DMS 273 (cell line): Measurements from ENCODE around the gene PDCD5.
"Not testable (repeated sequence)": the region's sequence is repeated elsewhere in the genome, so short reads cannot be mapped to it uniquely, and the experiment has no call there.

Experiments used
- DNase-seq: peaks from one replicate; lab custom pipeline; 2025; ENCODE audit not compliant: unreplicated experiment; lab: John Stamatoyannopoulos, UW

Gene PDCD5

GRCh38 chr19:32576790-32577189, 4.2 kb upstream of the PDCD5 start:
- no peak for DNase-seq

- DNase-seq = peak; percentile 62
Measured at GRCh38 chr19:32580353-32580900, 563 bp upstream of the PDCD5 start.

DNA sequence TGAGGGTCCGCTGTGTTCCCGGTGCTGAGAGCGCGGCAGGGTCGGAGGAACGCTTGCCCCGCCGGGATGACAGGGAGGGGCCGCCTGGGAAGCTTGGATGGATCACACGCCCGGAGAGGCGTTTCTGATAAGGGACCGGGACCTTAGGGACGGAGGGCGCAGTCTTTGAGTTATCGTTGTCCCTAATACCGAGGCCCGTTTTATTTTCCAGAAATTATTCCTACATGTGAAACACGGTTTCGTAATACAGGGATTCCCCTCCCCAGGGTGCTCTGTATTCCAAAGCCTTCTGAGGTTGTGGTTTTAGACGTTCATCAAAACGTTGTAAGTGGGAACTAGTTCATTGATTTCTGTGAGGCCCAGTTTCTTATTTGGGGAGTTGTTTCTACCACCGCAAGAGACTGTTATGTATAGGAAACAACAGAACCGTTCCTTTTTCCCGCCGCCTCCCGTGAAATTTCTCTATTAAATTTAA, 752 bp downstream of the PDCD5 start:
- DNase-seq = peak; percentile 49

DNA sequence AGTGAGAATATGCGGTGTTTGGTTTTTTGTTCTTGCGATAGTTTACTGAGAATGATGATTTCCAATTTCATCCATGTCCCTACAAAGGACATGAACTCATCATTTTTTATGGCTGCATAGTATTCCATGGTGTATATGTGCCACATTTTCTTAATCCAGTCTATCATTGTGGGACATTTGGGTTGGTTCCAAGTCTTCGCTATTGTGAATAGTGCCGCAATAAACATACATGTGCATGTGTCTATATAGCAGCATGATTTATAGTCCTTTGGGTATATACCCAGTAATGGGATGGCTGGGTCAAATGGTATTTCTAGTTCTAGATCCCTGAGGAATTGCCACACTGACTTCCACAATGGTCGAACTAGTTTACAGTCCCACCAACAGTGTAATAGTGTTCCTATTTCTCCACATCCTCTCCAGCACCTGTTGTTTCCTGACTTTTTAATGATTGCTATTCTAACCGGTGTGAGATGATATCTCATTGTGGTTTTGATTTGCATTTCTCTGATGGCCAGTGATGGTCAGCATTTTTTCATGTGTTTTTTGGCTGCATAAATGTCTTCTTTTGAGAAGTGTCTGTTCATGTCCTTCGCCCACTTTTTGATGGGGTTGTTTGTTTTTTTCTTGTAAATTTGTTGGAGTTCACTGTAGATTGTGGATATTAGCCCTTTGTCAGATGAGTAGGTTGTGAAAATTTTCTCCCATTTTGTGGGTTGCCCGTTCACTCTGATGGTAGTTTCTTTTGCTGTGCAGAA, 6.9 kb downstream of the PDCD5 start:
- not testable (repeated sequence) for DNase-seq

- DNase-seq = no peak
Measured at GRCh38 chr19:32594021-32594420, 13.0 kb downstream of the PDCD5 start.

DNA sequence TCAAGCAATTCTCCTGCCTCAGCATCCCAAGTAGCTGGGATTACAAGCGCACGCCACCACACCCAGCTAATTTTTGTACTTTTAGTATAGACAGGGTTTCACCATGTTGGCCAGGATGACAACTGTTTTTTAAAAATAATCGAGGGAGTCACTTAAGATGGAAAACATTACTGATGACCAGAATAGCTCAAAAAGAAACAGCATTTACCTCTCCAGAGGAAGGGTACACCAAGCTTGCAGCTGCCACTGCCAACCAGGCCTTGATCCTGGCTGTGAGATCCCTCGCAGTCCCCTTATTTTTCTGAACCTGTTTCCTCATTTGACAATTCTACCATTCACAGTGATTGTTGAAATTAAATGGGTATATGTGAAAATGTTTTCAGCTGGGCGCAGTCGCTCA, 14.5 kb downstream of the PDCD5 start:
- DNase-seq = no peak

DNA sequence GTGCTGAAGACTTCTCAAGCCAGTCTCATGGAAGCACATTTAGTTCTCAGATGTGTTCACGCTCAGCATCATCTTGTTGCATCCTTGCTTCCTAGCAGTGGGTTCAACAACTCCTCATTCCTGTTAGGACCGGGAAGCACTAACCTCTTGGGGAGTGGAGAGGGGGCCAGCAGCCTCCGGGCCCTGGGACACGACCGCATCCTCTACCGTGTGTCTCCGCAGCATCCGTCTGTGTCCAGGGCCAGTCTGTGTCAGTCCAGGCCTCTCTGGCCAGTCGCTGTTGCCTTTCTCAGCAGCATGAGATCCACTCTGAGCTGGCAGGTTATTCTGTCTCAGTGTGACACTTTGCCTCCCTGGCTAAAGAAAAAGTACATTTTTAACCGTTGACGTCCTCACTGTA, 17.0 kb downstream of the PDCD5 start:
- no peak for DNase-seq

- DNase-seq = no peak
Measured at GRCh38 chr19:32599258-32599657, 18.3 kb downstream of the PDCD5 start.

GRCh38 chr19:32599736-32600157, 18.8 kb downstream of the PDCD5 start:
- peak; percentile 75 for DNase-seq

DNA sequence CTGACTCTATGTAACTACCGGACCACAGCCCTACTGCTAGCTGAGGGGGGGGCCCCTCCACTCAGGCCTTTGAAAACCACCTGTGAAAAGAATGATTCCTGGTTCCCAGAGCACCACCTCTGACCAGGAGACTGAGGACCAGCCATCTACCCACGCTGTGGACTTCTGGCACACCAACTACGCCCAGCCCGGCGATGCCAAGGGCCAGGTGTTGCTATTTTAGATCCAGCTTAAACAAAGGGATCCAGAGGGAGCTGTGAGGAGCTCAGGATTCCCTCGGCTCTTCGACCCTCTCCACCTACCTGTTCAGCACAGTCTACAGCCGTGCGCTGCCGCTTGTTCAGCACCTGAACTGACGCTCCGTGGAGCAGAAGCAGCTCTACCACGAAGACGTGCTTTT, 23.0 kb downstream of the PDCD5 start:
- DNase-seq = no peak

DNA sequence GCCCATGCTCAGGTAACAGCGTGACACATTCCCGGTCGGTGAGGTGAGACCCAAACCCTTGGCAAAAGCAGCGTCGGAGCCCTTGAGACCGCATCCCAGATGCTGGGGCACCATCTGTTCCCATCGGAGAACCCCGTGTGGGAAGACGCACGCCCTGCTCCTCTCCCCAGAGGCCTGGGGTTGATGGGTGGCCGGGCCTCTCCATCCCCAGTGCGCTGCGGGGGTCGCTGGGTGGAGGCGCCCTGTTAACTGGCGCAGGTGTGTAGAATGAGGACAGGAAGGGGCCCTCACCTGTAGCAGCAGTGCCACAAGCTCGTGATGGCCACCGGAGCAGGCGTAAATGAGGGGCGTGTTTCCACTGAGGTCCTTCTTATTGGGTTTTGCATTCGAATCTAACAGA, 24.6 kb downstream of the PDCD5 start:
- DNase-seq = no peak

DNA sequence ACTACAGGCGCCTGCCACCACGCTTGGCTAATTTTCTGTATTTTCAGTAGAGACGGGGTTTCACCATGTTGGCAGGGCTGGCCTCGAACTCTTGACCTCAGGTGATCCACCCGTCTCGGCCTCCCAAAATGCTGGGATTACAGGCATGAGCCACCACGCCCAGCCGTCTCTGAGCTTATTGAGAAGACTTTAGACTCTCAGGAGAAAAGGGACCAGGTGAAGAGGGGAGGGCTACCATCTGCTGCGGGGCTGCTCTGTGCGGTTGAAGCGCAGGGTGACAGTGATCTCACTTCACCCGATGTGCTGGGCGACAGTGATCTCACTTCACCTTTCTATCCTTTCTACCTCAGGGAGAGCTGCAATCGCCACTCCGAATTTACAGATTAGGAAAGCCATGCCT, 25.3 kb downstream of the PDCD5 start:
- DNase-seq = no peak

DNA sequence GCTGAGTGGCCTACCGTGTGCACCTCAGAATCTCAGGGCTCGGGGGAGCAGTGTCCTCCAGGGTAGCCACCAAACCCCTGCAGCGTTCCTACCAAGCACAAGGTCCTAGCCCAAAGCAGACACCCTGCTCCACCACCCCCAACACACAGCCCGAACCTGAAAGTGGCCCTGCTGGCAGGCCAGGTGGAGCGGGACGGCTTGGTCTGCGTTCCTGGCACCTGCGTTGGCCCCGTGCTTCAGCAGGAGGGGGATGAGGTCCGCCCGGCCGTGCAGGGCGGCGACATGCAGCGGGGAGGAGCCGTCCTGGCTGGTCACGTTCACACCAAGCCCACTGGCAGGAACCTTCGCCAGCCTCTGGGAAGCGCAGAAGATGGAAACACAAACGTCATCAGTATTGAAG, 26.5 kb downstream of the PDCD5 start:
- DNase-seq = no peak

DNA sequence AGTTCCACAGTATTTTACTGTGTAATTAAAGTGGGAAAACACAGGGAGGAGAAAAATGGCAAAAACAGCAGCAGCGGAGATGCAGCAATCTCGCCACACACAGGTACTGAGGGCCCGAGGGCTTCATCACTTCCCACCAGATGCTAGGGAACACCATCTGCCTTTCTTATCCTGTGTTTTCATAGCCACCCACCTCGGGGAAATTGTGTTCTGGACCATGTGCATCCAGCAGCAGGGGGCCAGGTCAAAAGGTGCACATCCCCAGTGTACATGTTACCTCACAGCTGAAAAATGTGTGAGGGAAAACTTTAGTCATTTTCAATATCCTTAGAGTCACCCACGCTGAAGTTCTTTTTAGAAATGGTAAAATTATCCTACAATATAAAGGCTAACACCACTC, 30.2 kb downstream of the PDCD5 start:
- DNase-seq = no peak

GRCh38 chr19:32613008-32613407, 32.0 kb downstream of the PDCD5 start:
- DNase-seq = no peak

DNA sequence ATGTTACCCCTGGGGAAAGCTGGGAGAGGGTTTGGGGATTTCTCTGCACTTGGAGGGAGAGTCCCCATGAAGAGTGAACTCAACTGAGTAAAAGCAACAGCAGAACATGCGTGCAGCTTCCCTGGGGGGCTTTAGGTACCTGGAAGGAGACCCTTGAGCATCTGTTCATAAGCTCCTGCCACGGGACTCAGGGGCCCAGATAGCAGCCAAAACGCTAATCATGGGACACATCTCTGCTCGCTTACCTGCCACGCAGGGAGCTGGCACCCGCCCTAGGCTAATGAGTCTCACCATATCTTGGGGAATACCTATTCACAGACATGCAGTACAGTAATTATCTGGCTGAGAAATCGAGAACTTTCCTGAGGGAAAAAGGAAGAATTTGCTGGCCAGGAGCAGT, 33.9 kb downstream of the PDCD5 start:
- DNase-seq = no peak

- no peak for DNase-seq
Measured at GRCh38 chr19:32615569-32615968, 34.6 kb downstream of the PDCD5 start.

DNA sequence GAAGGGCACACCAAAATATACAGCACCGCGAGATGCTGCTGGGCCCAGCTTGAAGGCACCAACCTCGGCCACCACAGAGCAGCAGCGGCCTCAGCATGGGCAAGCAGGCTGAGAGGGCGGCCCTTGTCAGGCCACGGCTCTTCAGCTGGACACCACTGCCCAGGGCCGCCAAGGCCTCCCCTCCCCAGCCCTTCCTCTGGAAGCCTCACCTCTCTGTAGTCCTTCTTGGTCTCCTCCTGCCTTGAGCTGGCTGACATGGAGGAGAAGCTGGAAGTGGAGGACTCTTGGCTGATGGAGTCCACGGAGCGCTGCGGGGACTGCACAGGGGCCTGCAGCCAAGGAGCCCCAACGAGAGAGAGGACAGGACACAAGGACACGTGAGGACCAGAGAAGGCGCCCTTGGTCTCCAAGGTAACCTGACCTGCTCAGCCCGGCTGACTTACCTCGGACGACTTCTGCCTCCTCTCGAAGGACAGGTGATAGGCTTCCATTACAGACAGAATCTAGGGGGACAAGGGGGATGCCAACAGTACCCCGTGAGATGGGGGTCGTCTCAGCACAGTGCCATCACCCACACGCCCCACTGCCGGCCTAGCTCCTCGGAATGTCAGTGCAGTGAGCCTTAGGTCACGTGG, 38.2 kb downstream of the PDCD5 start:
- DNase-seq = no peak

GRCh38 chr19:32622002-32622401, 41.0 kb downstream of the PDCD5 start:
- no peak for DNase-seq

- no peak for DNase-seq
Measured at GRCh38 chr19:32624410-32624809, 43.4 kb downstream of the PDCD5 start.

DNA sequence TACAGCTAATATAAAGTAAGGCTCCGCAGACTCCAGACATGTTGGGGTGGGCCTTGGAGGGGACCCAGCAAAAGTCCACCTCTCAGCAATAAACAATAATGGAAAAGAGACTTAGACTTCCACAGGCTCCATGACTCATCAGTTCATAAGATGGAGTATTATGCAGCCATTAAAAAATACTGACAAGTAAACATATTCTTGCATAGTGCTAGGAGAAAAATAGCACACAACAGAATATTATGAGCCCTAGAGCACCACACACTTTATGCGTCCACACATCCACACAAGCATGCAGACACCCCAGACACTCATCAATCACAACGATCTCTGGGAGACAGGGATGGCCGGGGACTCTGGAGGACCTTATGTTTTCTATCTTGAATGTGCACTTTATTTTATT, 46.0 kb downstream of the PDCD5 start:
- no peak for DNase-seq

DNA sequence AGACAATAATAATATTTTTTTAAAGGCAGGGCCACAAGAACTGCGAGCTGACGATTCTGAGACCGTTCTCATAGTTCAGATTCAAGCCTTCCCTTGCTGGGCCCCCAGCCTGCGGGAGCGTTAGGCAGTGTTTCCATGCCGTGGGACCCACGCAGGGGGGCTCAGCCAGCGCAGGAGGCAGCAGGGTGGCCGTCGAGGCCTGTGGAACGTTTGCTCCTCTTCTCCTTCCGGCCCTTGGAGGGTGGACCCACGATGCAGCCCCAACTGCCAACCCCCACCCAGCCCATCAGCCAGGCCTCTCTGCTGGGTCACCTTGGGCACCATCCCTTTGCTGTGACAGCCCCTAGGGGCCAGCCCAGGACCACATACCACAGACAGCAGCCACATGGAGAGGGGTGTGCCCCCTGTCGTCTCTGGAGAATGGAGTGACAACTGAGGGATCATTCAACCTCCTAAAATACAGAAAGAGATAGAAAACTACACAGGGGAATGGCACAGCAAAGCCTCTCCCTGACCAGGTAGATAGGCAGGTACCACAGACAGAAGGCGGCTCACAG, 46.8 kb downstream of the PDCD5 start:
- no peak for DNase-seq
